Endothelial cell of umbilical vein (primary cell): ENCODE results near the gene MAFB.

Experiments used
- CTCF ChIP-seq, 2 donors: IDR thresholded peaks; 1 replicate in 1 of 2; 2 replicates in 1 of 2; pipeline ENCODE4 v1.5.1; 2011; ENCODE audit warnings: low read length in 2 of 2, mild to moderate bottlenecking in 2 of 2, moderate library complexity in 2 of 2, control low read depth in 1 of 2, inconsistent platforms in 1 of 2, low read depth in 1 of 2; ENCODE audit not compliant: insufficient read depth in 1 of 2; ENCODE audit errors: extremely low read depth in 1 of 2
- EZH2 ChIP-seq: IDR thresholded peaks from 2 replicates; pipeline ENCODE4 v1.6.1; 2012; ENCODE audit warnings: borderline replicate concordance, low read depth, mild to moderate bottlenecking, moderate library complexity, low read length, inconsistent platforms; ENCODE audit not compliant: severe bottlenecking
- FOS ChIP-seq: IDR thresholded peaks from 2 replicates; pipeline ENCODE4 v1.6.1; 2011; ENCODE audit warnings: mild to moderate bottlenecking, low read length, moderate library complexity, borderline replicate concordance; ENCODE audit not compliant: insufficient read depth
- GATA2 ChIP-seq: IDR thresholded peaks from 2 replicates; pipeline ENCODE4 v1.7.0; 2011; ENCODE audit warnings: low read depth, mild to moderate bottlenecking, moderate library complexity, mixed read lengths, low read length; ENCODE audit not compliant: insufficient read length, insufficient read depth
- MAX ChIP-seq: IDR thresholded peaks from 2 replicates; pipeline ENCODE4 v1.6.1; 2011; ENCODE audit not compliant: insufficient read depth, insufficient read length
- MYC ChIP-seq: IDR thresholded peaks from one replicate; pipeline ENCODE4 v1.6.1; 2011; ENCODE audit warnings: mild to moderate bottlenecking, low read depth, low read length
- POLR2A ChIP-seq: IDR thresholded peaks from 2 replicates; pipeline ENCODE4 v1.6.1; 2012; ENCODE audit warnings: low read depth, mild to moderate bottlenecking, control low read depth, low read length
- POLR2AphosphoS5 ChIP-seq: IDR thresholded peaks from 2 replicates; pipeline ENCODE4 v1.6.1; 2012; ENCODE audit warnings: low read depth, mild to moderate bottlenecking, control low read depth, low read length, moderate library complexity; ENCODE audit not compliant: insufficient read depth

GRCh38 chr20:40713508-40713907, 24.5 kb upstream of the MAFB start:
- TF ChIP-seq POLR2A = no peak
- no peak for TF ChIP-seq EZH2
- TF ChIP-seq MAX = no peak
- no peak for TF ChIP-seq FOS
- no peak for TF ChIP-seq CTCF (IDR thresholded peaks at IDR 0.05; ENCODE audit: extremely low read depth in 1 of 2, insufficient read depth in 1 of 2, low read depth in 1 of 2, low read length in 2 of 2)
- no peak for TF ChIP-seq MYC
- TF ChIP-seq POLR2AphosphoS5 = no peak
- TF ChIP-seq GATA2 = no peak
